Hematopoietic multipotent progenitor cell treated with erythropoietin and hydrocortisone succinate and interleukin-3 and kit ligand, for 6 days (in vitro differentiated cells): Measurements from ENCODE around the gene QRICH2.
"Not testable (repeated sequence)": the region's sequence is repeated elsewhere in the genome, so short reads cannot be mapped to it uniquely, and the experiment has no call there.

Experiments used
- DNase-seq: peaks from one replicate; pipeline ENCODE4 v3.0.0-alpha.2; 2015

Gene QRICH2

DNA sequence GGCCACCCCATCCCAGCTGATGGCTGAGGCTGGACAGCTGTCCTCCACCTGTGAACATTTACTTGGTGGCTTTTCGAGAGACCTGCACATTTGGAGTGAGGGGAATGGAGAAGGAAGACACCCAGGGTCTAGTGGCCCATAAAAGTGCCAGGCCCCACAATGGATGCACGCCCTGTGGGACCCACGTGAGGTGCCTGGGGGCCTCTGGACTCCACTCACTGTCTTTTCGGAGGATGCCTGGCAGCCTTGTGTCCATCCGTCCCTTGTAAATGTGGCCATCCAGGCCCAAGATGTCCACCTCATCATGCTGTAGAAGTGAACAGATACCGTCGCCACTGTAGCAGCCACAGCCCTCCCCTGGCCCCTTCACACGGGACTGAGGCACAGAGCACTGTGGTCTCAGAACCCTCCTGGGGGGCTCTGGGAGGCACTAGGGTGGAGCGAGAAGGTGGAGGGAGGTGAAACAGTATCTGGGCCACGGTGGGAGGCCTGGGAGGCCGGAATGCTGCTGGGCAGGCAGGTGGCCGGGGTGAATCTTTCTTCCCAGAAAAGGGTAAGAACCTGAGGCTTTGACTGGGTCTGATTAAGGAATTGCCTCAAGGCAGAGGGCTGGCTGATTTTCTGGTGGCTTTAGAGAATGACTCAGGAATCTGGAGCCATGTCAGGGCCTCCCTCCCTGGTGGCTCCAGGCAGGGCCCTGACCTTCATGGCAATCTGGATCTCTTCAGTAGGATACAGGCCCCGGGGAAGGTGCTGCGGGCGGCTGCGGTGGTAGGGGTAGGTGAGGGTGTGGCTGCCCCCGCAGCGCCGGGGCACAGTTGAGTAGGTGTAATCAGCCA, 31.4 kb downstream of the QRICH2 start:
- DNase-seq, result no peak

DNA sequence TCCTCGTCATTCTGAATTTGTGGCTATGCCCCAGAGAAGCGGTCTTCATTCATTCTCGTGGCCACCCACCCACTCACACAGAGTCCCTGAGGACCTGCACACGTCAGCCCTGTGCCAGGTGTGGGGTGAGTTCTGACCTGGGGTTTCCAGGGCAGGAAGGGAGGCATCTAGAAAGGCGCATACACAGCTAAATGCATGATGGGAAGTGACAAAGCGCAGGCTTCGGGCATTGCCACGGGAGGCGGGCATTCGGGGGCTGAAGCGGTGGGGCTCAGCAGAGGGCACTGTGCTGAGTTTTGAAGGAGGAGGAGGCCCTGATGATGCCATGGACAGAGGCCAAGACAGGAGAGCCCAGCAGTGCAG, 32.0 kb downstream of the QRICH2 start:
- DNase-seq, result no peak

DNA sequence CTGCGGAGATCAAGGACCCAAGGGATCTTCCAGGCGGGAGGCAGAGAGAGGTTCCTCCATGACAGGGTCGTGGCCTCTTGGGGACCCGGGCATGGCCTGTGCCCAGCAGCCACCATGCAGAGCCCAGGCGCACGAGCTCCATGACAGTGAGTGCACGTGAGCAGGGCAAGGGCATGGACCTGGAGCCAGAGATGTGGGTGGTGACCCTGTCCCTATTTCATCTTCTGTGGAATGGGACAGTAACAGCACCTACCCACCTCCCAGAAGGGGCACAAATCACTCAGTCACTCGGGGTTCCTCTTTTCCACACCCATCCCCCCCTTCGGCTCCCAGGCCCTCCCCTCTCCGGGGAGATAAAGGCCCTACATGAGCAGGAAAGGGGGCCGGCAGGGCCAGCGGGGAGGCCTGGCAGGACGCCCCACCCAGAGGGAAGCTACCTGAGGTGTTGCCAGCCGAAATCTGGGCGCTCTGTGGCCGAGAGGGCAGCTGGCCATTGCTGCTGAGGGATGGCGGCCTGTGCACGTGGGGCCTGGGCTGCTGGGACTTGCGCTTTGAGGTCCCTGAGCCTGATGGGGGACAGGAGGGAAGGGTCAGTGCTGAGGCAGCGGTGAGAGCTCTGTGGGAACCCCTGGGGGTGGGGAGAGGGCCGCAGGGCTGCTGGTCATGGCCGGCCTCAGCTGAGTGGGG, 32.6 kb downstream of the QRICH2 start:
- DNase-seq, result no peak

DNA sequence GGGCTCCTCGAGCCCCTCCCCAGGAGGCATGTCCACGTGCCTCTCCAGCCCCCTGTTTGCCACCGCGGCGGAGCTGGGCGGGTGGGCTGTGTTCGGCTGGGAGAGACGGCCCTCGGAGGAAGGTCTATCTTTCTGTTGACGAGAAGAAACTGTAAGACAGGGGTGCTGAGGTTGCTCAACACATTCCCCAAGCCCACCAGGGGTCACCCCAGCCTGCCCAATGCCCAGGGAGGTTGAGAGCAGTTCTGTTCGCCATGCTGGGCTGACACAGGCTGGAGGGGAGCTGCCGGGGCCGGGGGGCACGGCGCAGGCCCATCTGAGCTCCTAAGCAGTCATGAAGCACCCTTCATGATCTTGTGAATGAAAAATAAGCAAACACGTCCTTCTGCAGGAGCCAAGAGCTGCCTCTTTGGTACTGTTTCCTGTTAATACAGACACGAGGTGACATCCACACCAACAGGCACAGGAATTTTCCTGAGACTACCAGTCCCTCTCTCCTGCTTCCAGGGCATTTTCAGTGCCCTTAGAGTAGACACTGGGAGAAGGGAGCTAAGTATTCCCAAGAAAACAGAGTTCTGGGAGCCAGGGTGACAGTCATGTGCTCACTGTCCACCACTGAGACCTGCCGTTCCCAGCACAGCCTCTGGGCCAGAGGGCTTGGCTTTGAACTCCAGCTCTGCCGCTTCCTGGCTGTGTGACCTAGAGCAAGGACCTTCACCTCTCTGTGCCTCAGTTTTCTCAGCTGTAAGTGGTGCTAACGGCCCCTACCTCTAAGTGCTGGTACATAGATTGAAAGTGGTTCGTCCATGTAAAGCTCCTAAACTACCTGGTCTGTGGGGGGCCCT, 33.7 kb downstream of the QRICH2 start:
- no peak for DNase-seq

DNA sequence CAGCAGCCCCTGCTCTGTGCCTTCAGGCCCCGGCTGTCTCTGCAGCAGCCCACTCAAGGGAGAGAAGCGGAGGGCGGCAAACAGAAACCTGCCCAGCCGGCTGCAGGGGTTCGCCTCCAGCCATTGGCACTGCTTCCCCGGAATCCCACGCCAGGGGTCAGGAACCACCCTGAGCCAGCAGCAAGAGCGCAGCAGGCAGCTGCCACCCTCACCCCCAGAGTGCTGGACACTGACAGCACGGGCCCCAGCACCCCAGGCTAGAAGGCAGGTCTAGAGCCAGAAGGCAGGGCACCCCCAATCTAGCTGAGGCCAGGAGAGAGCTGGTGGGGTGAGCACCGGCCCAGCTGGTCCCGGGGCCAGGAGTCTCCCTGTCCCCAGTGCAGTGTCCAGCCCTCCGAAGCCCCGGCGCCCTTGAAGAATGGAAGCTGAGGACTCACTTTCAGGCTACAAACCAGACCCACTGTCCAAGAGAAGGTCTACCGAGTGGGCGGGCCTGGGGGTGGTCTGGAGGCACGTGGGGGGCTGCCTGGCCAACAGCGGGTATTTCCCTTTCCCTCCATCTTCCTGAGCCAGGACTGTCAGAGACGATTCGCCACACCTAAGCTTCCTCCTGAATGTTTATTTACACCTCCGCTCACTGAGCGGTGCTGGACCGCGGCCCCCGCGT, 34.5 kb downstream of the QRICH2 start:
- no peak for DNase-seq

DNA sequence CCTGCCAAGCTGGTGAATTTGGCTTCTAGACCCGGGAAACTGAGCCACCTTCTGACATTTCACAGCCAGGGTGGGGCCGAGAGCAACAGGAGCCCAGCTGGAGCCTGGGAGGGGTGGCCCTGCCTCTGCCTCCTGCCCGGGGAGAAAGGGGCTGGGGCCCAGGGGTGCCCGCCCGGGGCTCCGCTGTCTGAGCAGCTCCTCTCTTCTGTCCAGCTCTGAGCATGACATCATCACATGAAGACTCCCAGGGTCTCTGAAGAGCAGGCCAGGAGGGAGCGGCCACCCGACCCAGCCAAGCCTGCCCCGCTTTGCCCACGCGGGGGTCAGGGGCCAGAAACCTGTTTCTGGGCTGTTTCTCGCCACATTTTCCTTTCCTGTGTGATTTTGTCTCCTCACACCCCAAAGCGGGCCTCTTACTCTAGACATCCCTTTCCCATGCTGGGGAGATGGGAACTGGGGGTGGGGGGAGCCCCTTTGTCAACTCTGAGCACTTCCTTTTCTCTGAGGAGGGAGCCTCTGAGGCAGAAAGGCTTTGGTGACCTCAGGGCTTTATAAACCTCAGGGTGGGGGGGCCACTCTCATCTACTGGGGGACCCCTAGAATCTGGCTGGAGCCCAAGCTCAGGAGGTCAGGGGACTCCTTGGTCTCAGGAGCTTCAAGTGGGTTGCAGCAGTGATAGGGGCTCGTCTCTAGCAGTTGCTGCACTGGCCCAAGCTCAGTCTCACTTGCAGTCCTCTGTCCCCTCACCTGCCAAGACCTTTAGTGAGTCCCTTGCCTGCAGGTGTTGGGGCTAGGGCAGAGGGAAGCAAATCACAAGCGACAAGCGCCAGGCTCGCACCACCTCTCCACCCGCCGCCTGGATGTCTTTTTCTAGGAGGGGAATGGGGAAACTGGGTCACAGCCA, 35.3 kb downstream of the QRICH2 start:
- DNase-seq, result no peak

DNA sequence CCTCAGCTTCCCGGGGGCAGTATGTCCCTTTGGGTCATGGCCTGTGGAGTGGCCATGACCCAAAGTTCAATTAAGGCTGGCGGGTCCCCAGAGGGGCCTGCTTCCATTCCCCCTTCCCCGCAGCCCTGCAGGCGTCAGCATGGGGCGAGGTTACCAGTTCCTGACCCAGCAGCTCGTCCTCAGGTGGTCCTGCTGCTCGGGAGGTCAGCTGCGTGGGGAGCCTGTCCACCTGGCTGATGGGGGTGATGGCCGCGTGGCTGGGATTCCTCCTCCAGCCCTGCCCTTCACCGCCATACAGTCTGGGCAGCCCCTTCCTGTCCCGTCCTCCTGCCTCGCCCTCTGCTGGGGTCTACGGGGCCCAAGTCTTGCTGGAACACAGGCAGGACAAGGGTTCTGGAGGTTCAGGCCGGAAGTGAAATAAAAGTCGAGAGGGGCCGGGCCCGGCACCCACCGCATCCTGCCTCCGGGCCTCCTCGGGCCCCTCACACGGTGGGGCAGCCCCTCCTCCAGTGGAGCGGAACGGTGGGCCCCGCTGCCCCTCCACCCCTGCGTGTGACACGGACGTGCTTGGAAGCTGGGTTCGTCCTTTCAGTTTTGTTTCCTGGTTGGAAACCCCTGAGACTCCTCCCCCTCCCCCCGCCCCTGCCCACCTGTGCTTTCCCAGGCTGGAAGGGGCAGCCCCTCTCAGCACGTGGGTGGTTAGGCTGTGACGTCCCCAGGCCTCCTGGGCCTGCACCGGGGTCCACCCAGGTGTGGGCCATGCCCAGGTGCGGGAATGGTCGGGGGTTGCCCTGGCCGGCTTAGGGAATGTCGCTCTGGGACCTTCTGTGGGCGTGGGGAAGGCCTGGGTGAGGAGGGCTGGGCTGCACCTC, 36.2 kb downstream of the QRICH2 start:
- no peak for DNase-seq

DNA sequence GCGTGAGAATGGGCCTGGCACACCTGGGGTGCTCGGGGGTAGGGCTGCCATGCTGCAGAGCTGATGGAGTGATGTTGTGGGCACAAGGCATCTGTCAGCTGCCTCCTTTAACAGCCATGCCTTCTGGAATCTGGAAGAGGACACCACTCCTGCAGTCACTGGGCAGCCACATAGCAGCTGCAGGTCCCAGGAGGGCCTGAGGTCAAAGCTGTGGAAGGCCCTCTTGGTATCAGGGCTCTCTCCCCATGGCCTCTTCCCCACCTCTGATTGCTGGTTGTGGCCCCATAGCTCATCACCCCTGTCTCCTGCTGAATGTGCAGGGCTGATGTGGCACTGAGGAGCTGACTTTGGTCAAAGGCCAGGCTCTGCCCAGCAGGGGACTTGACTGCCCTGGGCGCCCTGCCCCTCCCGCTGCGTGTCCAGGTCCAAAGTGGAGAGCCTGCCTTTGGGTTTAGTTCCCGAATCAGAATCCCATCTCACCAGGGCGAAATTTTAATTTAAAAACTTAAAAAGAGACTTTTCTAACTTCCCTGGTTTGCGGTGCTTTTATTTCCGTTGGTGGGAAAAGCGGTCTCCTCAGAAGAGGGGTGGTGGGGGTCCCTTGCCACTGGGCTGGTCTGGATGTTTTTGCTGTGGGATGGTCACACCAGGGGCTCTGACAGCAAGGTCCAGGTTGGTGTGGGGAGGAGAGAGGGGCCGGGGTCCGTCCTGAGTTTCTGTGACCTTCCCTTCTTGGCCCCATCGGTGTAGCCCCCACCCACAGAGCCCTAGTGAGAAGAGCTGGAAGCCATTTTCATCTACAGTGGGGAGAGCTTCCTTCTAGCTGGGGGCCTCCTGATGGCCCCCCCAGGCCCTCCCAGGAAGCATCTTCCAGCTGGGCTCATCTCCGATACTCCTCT, 37.1 kb downstream of the QRICH2 start:
- no peak for DNase-seq

DNA sequence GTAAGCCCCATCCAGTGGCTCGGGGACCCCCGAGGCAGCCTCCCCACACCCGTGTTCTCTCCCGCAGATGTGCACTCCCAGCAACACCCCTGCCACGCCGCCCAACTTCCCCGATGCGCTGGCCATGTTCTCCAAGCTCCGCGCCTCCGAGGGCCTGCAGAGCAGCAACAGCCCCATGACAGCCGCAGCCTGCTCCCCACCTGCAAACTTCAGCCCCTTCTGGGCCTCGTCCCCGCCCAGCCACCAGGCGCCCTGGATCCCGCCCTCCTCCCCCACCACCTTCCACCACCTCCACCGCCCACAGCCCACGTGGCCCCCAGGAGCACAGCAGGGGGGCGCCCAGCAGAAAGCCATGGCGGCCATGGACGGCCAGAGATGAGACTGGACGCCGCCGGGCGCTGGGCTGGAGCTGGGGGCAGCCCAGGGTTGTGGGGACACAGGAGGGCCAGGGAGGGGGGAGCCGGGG, 37.9 kb downstream of the QRICH2 start:
- no peak for DNase-seq

DNA sequence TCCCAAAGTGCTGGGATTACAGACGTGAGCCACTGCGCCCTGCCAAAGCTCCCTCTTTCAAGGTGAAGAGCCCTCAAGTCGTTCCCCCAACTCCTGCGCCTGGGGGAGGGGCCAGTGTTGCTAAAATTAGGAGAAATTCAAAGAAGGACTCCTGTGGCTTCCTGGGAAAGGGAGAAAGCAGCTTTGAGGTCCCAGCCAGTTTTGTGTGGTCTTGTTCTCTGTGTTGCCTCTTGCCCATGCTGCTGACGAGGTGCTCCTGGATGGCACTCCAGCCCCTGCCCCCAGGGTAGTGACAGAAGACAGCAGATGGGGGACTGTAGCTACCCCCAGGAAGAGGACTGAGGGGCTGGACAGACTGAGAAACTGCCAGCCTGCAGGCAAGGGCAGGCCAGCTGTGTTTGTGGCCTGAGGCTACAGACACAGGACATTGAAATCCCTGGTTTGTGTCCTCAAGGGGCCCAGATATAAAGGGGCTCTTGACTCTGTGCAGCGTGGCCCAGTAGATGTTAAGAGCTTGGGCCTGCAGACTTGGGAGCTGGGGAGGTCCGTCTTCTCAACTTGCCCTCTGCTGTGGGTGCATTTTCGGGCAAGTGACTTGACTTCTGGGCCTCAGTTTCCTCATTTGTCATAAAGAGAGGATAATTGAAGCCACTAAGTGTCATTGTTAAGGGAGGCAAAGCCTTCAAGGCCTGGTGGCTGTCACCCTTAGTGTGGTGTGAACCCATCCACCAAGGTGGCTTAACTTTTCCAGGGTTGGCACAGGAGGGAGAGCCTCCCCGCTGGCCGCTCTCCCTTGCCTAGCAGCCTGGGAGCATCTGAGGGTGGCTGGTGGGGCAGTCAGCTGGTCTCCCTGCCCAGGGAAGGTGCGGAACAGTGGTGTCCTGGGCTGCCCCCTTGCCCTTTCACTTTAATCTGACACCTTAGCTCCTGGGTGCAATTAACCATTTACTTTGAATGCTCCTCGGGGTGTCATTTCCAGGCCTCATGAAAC, 38.8 kb downstream of the QRICH2 start:
- DNase-seq, result no peak

DNA sequence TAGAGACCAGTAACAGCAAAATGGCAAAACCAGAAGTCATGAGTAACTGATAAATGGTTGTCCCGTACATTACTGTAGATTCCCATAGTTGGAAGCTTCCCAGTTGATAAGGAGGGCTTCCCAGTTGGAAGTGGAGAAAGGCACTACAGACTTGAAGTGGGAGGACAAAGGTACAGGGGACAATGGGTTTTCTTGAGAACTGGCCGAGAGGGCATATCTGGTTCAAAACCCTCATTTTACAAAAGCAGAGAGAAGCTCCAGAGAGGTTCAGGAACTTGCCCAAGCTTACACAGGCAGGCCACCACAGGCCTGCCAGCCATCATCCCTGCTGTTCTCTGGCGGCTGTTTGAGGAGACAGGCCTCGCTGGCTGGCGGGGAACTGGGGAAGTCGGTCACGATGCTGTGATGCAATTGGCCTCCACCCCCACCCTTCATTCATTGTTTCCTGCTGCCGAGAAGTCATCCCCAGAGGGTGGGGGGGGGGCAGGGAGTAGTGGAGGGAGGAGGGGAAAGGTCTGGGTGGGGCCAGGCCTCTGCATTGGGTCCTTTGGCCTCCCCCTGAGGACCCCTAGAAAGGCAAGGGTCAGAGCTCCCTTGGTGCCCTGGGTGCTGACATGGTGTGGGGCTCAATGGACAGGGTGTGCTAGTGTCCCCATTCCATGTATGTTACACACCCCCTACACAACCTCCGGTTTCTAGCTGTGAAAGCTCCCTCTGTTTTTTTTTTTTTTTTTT, 39.9 kb downstream of the QRICH2 start:
- DNase-seq, result peak; percentile 78

DNA sequence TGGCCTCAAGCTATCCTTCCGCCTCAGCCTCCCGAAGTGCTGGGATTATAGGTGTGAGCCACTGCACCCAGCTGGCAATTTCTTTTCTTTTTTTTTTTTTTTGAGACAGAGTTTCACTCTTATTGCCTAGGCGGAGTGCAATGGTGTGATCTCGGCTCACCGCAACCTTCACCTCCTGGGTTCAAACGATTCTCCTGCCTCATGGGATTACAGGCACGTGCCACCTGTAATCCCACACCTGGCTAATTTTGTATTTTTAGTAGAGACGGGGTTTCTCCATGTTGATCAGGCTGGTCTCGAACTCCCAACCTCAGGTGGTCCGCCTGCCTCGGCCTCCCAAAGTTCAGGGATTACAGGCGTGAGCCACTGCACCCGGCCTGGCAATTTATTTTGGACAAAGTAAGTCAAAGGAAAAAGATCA, 40.5 kb downstream of the QRICH2 start:
- DNase-seq, result not testable (repeated sequence)

DNA sequence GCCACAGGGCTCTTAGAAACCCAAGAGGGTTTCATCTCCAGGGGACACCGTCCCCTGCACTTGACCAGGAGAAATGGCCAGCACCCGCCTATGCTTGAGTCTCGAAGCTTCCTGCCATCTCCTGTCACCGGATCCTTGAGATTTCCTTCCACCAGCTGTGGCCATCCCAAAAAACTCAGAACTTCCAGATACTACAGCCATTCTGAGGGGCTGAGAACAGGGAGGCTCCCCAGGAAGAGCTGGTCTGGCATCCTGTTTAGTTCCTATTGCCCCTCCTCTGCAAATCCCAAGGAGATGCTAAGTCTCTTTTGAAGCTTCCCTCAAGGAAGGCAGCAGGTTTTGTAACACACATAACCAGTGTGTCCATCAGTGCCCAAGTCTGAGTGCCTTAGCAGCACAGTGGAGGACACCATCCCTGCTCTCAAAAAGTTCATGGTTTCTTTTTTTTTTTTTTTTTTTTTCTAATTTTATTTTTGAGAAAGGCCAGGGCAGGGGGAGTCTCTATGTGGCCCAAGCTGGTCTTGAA, 41.0 kb downstream of the QRICH2 start:
- DNase-seq, result no peak

DNA sequence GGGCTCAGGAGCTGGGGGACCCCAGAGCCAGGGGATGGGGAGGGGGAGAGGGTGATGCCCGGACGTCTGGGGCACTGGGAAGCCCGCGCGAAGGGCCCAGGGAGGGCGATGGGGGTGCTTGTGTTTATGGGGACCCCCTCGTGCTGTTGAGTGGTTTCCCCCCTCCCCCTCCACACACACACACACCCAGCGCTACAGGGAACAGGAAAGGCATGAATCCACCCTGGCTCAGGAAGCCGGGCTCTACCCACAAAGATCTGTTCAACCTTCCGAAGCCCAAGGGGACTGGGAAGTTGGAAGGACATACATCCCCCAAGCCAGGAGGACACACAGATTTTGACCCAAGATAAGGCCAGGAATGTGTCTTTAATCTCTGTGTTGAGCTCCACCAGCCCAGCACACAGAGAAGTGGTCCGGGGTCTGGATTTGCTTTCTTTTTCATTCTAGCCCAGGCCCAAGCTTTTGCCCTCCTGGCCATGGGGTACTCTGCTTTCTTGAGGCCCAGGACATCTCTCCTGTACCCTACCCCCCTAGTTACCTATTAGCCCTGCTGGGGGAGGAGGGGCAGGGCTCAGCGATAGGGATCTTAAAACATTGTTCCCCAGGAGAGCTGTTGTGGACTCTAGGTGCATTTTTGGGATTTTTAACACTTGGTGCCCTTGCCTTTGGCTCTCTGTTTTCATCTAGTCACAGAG, 41.7 kb downstream of the QRICH2 start:
- peak; percentile 52 for DNase-seq

DNA sequence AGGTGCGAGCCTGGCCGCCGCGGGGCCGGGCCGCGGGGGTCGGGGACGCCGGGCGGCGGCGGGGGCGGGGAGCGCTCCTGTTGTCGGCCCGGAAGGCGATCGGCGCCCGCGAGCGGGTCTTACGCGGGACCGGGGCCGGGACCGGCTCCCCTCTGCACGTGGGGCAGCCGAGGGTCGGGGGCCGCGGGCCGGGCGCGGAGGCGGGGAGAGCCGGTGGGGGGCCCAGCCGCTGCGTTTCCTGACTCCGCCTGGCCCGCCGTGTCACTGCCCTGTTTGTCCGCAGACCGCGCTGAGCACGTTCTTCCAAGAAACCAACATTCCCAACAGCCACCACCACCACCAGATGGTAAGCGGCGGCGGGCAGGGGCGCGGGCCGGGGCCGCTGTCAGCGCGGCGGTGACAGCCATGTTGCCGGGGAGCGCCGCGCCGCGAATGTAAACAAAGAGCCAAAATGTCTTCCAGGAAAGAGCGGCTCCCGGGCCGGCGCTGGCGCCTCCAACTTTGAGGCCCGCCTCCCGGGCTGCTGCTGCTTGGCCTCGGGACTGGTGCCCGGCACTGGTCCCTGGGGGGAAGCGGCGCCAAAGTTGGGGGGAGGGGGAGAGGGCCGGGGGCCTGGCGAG, 42.3 kb downstream of the QRICH2 start:
- peak; percentile 59 for DNase-seq
